AG10803 (cell line): Measurements from ENCODE around the gene SCAMP1.
A peak's percentile ranks its signal among the peaks of the same experiment; 100 is the strongest.

ENCODE experiments used
- DNase-seq: peaks from one replicate; pipeline ENCODE4 v3.0.0; 2010; ENCODE audit warnings: low read depth
- H3K4me3 ChIP-seq: 2 replicates; pipeline ENCODE4 v1.5.1; 2011; ENCODE audit warnings: mild to moderate bottlenecking, low read length, control low read depth
- CTCF ChIP-seq: conservative IDR thresholded peaks from 2 replicates; pipeline ENCODE4 v1.5.1; 2011; ENCODE audit warnings: mild to moderate bottlenecking, low read length, control low read depth, inconsistent platforms

Gene SCAMP1

GRCh38 chr5:78458843-78459242, 98.4 kb downstream of the SCAMP1 start:
- H3K4me3 ChIP-seq: no peak overlapping the region
- DNase-seq: no peak
- TF ChIP-seq CTCF: no peak

GRCh38 chr5:78467140-78467539, 106.7 kb downstream of the SCAMP1 start:
- 0 out of 2 replicates have a peak, but pooled peaks have one; percentile 5 for TF ChIP-seq CTCF
- no peak for DNase-seq
- no peak overlapping the region for H3K4me3 ChIP-seq

GRCh38 chr5:78467752-78468357, 107.4 kb downstream of the SCAMP1 start:
- H3K4me3 ChIP-seq: no peak overlapping the region
- DNase-seq: peak; percentile 62
- peak; percentile 84 for TF ChIP-seq CTCF

GRCh38 chr5:78471896-78472295, 111.5 kb downstream of the SCAMP1 start:
- no peak for DNase-seq
- no peak for TF ChIP-seq CTCF

GRCh38 chr5:78472469-78473106, 112.2 kb downstream of the SCAMP1 start:
- no peak overlapping the region for H3K4me3 ChIP-seq
- DNase-seq: peak; percentile 34
- peak; percentile 56 for TF ChIP-seq CTCF

More at GRCh38 chr5:78471896-78472295, 111.5 kb downstream of the SCAMP1 start:
- H3K4me3 ChIP-seq: no peak overlapping the region

GRCh38 chr5:78473751-78474150, 113.3 kb downstream of the SCAMP1 start:
- no peak overlapping the region for H3K4me3 ChIP-seq
- TF ChIP-seq CTCF: no peak
- no peak for DNase-seq

GRCh38 chr5:78475370-78475769, 115.0 kb downstream of the SCAMP1 start:
- DNase-seq: no peak
- no peak for TF ChIP-seq CTCF
- no peak overlapping the region for H3K4me3 ChIP-seq
